HL-60/S4 treated with phorbol 12-myristate 13-acetate at 8.2 ng/mL for 4 days and 3 days (cell line): ENCODE measurements around the gene METTL25B.

Source experiments
- in situ Hi-C: fragments of 300-500 bp; cut with MboI; formaldehyde crosslinking; loops from 2 replicates; pipeline ENCODE4 v1.15.0; 2022; ENCODE audit warnings: low sequenced_read_pairs

The METTL25B gene

DNA sequence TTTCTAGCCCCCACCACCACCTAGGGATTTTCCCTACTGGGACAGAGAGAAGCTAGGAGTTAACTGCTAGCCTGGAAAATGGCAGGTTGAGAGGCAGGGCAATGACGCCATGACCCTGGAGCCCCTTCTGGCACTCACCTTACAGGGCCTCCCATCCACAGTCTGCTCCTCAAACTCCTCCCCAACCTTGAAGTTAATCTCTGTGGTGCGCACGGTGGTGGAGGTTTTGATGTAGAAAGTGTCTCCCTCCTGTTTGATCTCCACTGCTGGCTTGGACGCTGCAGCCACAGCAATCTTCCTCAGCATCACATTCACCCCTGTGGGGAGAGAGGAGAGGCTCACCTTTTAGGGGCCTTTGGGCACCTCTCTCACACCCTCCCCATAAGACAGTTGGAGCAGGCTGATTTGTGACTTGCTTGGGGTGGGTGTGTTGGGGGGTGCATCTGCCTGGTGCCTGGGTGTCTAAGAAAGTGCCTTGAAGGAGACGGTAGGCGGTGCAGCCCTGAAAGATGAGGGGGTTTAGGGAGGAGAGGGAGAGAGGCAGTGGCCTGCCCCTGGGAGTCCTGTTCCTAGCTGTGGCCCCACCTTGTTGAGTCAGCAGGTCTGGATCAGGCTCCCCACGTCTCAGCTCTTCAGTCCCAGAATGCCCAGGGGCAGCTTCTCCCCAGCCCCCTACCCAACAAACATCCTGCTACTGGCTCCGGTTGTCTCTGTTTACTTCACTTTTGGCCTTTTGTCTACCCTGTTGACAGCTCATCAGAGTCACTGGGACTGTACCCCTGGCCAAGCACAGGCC lies 27.3 kb upstream of the METTL25B start:
- in situ Hi-C loops, result no loop called here

DNA sequence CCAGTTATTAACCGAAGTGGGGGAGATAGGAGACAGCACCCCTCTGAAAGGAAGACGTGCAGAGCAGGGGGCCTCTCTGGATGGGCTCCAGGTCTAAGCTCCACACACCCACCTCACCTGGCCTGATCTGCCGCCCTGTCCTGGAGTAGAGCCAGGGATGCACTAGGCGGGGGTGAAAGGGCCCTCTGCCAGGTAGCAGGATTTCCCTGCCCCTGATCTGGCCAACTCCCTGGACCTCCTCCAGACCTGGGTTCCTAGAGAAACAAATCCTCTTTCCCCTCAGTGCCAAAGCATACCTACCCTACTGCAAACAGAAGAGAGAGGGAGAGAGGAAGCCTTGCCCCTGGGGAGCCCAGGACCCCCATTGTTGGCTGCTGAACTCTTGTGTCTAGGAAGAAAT lies 24.9 kb upstream of the METTL25B start:
- in situ Hi-C loops, result no loop called here

DNA sequence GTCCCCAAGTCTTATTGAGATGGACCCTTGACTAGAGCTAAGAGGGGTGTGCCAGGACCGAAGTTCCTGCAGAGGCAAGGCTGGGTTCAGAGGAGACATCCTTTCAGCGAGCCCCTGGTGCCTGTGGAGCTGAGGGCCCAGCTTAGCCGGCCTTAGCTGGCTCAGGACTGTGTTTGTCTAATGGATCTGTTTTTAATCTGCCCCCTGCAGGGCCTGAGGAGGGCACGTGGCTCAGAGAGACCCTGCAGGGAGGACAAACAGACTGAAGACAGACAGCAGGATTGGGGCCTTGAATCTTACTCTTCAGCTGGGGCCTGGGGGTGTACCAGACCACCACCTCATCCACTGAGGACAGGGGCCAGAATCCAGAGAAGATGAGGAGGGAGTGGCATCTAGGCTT lies 24.5 kb upstream of the METTL25B start:
- in situ Hi-C loops, result no loop called here

- in situ Hi-C loops, result no loop called here
Observed at GRCh38 chr1:156704166-156704711, 24.0 kb upstream of the METTL25B start.

DNA sequence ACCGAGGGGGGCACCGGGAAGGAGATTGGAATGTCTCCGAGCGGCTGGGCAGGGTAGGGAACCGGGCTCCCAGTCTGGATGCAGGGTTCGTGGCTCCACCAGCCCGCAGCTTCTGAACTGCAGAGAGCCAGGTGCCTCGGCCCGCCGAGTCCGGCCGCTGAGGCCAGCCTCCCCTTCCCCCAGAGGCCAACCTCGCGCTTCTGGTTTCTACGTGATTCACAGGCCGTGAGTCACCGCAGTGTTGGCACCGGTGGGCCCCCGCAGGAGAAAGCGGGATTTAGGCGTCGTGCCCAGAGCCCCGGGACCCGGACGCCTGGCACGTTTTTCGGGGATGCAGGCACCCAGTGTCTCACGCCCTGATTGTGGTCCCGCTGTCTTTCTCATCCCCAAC lies 23.3 kb upstream of the METTL25B start:
- in situ Hi-C loops, result no loop called here

DNA sequence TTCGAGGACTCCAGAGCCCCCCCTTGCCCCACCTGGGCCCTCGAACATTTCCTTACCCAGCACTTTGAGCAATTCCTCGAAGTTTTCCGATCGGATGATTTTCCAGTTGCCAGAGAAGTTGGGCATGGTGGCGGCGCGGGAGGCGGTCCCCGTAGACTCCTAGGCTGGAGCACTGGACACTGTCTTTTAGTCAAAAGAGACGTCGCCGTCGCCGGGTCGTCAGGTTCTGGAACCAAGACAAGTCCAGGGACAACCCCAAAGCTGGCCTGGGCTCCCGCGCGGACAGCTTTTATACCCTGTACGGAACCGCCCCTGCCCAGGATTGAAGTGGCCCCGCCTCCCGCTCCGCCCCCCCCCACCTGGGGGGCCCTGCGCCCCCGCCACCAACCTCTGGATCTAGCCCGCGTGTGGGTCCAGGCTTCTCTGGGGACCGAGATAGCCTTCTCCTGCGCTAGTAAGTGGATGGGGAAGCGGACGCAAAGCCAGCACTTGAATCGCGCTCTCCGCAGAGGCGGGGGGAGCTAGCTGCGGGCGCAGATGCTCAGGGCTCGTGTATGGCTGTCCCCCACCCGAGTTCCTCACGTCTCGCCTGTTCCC lies 22.9 kb upstream of the METTL25B start, which contains the start of gene CRABP2:
Gene CRABP2, minus strand, starts transcription at position 263 of the 597 bp plus-strand sequence. Its CDS starts 137 bp downstream, at position 126.
- in situ Hi-C loops, result no loop called here

DNA sequence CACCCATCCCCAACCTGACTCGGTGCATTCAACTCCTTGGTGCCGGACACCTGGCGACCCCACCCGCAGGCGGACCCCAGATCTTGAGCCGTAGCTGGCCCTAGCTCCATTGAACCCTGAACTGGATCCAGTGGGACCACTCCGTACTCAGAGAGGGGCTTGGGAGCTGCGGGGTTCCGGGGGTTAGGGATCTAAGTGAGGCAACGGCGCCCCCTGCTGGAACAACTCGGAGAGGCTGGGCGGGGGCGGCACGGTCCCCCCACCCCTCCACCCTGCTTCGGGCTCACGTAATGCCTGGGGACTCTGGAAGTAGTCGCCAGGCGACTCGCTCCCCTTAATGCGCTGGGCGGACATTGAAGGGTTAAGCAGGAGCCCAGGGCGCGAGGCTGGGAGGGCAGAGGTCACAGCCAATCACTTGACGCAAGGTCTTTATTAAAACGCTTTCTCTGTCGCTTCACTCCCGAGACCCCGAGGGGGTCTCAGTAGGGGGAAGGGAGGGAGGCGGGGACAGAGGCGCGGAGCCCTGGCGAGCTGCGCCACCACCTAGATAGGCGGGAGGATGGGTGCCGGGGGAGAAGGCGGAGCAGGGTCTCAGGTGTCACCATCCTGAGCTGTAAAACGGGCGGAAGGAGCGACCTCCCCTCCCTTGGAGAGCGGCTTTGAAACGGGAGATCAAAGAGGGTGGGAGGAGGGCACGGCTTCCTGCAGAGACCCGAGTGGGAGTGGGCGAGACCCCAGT lies 22.2 kb upstream of the METTL25B start:
- in situ Hi-C loops, result no loop called here

DNA sequence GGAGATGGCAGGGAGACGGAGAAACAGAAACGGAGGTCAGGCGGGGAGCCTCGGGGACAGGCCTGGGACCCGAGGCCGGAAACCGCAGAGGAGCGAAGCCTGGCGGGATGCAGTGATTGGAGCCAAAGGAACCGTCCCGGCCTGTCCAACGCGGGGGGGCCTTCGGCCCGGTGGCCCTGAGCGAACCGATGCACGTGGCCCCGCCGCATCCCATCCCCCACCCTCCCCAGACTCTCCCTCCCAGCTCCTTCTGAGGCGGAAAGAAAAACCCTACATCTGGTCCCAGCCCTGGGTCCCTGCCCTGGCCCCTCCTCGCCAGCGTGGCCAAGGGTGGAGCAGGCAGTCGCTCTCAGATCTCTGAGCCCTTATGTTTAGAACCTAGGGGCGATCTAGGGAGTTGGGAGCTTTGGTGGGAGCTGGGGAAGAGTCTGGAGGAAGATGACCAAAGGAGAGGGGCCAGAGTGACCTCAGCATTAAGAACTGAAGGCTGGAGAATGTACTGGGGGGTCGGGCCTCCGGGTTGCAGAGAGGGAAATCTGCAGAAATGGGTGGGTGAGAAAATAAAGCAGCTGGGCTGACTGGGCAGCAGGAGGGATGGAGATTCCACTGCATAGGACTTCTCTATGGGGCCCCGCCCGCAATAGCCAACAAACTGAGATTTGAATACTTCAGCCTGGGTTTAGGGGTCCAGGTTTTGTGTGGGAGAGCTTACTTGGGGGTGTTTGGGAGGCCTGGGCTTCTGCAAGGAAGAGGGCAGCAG lies 21.4 kb upstream of the METTL25B start:
- in situ Hi-C loops, result no loop called here

DNA sequence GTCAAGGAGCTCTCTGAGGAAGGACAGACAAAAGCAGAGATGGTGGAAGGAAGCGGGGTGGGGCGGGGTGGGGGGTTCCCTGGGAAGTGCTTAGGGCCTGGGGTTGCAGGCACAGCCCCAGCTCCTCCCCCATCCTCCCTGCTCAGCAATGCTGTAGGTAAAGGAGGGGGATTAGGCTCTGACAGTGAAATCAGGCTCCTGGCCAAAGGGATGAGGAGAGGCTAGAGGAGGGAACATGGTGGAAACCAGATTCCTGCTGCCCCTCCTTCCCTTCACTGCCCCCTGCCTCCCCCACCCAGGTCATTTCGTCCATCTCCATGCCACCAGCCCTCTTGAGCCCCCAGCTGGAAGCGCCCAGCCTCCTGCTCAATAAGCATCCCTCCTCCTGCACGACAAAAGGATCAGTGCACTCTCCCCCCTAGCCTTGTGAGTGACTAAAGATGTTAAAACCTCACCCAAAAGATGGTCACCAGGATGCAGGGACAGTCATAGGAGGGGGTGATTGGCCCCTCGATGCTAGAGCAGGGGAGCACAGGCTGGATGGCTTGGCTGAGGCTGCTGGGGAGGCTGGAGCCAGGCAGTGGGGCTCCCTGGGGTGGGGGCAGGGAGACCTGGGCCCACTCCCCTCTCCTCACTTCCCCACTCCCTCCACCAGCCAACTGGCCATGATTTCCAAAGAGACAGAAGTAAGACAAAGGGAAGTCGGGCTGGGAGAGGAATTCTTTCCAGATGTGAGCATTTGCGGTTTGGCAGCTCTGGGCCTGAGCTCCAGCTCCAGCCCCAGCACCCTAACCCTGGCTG lies 20.7 kb upstream of the METTL25B start:
- in situ Hi-C loops, result no loop called here

DNA sequence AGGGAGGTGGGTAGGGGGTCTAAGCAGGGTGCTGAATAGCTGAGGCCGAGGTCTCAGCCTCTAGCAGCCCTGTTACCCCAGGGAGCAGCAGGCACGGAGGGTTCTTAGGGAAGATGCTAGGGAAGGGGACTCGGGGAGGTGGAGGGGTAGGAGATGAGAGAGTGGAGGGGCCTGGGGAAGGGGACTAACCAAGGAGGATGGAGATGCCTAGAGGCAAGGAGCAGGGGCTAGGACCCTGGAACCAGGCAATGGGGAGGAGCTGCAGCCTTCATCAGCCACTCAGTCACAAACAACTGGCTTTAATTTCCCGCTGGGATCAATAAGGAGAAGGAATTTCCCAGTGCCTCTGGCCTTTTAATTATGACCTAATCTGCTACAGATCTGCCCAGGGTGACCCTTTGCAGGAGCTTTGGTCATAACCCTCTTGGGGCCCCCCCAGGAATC lies 20.0 kb upstream of the METTL25B start:
- in situ Hi-C loops, result no loop called here

DNA sequence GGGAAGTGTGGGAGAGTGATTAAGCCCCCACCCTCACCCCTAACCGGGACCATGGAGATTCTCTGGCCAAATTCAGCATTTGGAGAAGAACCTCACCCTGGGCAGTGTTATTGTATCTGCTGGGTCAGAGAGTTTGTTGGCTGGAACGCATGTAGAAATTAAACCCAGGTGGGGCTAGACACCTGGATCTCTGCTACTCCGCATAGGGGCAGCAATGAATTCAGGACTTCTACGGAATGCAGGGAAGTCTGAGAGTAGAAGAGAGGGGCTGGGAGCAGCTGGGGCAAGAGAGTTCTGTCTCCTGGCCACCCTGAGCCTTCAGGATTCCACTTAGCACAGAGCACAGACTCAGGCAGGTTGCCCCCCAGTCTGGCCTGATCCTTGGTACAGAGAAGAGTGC lies 19.2 kb upstream of the METTL25B start:
- in situ Hi-C loops, result no loop called here

DNA sequence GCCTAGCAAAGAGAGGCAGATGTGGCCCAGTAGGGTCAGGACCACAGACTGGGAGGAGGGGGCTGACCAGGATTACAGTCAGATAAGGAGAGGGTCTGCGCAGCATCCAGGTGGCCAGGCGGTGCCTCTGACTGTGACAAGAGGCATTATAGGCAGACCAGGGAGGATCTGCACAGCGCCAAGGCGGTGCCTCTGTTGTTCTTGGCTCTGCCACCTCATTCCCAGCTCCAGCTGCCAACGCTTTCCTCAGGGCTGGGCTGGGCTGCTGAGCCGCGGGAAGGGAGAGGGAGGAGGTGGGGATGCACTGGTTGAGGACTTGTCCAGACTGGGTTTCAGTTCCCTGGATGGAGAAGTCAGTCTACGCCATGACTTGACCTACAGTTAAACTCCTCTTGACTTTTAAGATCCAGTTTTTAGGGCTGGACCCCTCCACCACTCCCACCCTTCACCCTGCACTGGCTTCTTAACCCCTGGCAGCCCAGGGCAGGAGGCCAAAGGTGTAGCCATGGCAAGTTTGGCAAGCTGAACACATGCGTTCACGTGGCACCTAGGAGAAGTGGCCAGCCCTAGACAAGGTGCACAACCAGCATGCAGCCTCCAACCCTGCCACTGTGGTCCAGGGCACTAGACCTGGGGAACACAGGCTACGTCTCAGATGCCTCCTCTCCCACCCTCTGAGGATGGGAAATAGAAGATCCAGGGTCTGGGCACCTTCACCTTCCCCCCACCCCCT lies 18.3 kb upstream of the METTL25B start:
- in situ Hi-C loops, result no loop called here

GRCh38 chr1:156711011-156711817 lies 17.1 kb upstream of the METTL25B start:
- in situ Hi-C loops, result no loop called here

DNA sequence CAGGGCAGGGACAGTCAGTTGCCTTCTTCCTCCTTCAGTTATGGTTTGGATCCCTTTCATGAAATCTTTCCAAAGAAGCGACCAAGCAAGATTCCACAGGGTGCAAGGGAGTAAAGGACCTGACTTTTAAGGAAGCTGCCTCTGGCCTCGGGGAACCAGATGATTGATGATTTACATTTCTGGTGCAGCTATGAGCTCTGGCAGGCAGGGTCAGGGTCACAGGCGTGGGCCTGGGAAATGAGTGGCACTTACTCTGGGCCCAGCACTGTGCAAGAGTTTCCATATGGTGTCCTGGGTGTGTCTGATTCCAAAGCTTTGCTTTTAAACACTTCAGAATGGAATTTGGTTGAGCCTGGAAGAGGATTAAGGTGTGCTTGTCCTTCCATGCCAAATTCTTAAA lies 15.6 kb upstream of the METTL25B start:
- in situ Hi-C loops, result no loop called here

DNA sequence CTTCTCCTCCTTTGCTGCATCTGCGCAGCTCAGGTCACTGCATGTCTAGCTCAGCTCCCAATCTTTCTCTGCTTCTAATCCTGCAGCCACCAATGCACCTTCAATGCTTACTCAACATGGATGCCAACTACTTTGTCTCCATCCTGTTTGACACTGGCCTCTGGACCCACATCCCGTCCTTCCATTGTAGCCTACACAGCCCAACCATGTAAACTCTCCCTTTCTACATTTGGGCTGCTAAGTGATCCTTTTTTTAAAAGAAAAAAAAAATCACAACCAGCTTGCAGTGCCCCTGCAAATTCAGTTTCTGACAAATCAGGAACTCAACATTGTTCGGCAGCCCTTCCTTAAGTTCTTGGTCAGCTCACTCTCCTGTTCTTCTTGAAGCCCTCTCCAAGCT lies 13.4 kb upstream of the METTL25B start:
- in situ Hi-C loops, result no loop called here

DNA sequence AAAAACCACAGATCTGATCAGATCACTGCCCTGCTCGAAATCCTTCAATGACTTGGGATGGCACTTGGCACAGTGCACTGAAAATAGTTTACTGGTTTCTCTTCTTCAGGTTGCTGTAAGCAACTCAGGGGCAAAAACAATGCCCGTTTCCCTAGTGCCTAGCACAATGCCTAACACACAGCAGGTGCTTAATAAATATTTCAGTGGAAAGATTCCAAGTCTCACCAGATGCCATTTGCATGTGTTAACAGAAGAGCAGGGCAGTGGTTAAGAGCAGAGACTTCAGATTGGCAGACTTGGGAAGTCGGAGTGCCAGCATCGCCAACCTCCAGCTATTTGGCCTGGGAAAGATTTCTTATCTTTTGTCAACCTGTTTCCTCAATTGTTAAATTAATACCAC lies 10.9 kb upstream of the METTL25B start:
- in situ Hi-C loops, result no loop called here

- in situ Hi-C loops, result no loop called here
Observed at GRCh38 chr1:156721131-156721530, 7.1 kb upstream of the METTL25B start.

DNA sequence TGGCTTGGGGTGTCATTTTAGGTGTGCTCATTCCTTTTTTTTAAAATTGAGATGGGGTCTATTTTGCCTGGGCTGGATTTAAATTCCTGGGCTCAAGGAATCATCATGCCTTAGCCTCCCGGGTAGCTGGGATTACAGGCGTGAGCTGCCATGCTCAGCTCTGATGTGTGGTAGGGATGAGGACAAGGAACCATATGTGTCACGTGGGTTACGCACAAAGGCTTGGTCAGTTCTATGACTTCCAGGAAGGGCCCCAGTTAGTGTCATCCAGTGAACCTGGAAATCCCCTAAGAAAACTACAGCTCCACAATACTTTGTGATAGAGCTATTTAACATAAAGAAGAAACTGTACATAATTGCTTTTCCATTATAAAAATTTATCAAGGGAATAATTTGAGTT lies 6.7 kb upstream of the METTL25B start:
- in situ Hi-C loops, result no loop called here
